ENCODE data around the gene C3orf22.

C3orf22 gene

DNA sequence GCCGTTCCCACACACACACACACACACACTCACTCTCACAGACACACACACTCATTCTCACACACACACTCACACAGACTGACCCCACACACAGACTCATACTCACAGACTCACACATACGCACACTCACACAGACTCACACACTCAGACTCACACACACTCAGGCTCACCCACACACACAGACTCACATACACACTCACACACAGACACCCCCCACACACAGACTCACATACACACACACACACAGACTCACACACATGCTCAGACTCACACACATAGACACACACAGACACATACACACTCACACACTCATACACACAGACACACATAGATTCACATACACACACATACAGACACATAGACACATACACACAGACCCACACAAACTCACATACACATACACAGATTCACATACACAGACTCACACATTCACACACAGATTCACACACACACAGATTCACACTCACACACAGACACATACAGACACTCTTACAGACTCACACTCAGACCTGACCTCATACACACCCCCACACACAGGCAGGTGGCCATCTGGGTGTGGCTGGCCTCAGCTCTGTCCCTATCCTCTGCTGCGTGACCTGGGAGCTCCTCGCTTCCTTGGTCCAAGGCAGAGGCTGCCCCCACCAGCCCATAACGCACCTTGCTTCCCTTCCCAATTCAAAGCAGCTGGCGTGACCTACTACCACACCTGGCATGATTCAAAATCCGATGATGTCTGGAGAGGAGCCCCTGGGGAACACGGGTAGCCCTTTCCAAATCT, 1.9 kb downstream of the C3orf22 start:
- no peak for DNase-seq

GRCh38 chr3:126555795-126556636, 2.7 kb downstream of the C3orf22 start:
- DNase-seq = no peak

GRCh38 chr3:126554560-126555525, 3.9 kb downstream of the C3orf22 start:
- no peak for DNase-seq

GRCh38 chr3:126553284-126554084, 5.2 kb downstream of the C3orf22 start:
- no peak for DNase-seq

DNA sequence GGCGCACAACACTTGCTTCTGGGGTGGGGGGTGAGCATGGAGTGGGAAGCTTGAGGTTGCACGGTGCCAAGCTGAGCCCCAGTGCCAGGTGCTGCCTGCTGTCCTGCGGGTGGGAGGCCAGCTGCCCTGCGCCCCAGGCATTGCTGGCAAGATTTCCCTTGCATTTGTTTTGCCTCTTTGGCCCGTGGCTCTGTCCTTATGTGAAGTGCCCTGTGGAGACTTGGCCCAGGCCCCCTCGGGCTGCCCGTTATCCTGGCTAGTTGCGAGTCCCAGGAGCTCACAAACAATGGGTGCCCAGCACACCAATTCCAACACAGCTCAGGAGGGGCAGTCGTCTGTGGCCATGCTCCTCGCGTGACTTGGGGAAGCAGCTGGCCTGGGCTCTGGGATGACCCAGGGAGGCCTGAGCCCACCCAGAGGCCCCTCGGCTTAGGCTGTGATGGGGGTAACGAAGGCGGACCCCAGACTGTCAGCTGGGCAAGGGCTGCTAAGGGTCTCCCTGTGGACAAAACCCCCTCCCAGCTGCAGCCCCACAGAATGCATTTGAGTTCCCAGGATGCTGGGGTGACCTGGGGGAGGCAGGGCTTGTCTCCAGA, 5.9 kb downstream of the C3orf22 start:
- peak in 1 of 2 experiments; percentile 72 for DNase-seq

GRCh38 chr3:126551839-126552687, 6.7 kb downstream of the C3orf22 start:
- DNase-seq = no peak

GRCh38 chr3:126551121-126551838, 7.5 kb downstream of the C3orf22 start:
- DNase-seq = peak in 1 of 2 experiments; percentile 24

- DNase-seq = no peak
These were observed 8.2 kb downstream of the C3orf22 start for GRCh38 chr3:126550488-126551051.

DNA sequence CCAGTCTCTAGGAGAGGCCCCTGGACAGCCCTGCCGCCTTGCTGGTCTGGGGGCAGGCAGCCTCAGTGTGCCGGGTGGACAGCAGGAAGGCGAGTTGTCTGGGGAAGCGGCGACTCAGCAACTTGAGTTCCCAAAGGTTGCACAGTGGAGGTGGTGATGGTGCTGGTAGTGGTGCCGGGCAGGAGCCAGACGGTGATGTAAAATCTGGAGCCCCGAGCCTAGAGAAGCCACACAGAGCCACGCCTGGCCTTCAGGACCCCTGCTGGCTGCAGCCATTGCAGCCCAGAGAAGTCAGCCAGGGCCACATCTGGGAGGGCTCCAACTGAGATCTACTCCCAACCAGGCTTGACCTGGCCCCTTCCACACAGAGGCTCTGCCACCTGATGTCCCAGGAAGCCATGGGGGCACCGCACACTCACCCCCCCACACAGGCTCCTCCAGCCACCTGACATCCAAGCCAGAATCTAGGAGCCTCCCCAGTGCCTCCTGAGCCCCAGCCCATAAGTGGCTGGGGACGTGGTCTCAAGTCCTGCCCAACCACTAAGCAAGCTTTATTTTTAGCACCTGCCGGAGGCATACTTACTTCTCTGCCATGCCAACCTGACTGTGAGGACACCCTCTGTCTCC, 8.8 kb downstream of the C3orf22 start:
- no peak for DNase-seq

DNA sequence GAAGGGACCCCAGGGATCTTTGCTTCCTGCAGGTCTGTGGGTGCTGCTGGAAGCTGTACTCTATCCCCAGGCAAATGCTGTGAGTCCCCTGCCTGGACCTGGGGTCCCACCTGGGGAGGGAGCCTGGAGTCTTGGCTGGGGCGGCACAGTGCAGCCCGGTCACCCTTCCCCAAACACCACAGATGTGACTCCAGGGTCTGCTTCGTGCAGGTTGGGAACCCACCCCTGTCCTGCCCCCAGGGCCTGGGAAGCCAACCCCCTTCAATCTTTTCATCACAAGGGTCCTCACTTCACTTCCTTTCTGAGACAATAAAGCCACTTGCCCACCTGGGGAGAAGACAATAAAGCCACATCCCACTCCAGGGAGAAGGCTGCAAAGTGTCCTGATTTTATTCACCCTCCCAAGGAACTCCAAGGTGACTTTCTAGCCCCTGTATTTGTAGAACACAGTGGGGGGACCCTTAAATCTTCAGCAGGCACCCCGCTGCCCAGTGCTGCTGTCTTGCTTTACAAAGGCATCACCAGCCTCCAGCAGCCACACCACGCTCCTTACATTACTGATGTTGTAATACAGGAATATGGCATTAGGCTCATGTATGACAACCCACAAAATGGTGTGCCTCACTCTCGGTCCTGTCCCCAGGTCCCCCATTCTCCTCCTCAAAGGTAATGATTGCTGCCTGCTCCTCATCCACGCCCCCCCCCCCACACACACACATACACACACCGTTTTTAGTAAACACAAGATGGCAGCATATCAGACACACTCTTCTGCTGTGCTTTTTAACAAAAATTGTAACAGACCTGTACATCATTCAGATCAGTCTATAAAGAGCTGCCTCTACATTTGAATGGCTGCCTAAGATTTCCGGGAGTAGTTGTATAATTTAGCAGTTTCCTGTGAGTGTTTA, 9.9 kb downstream of the C3orf22 start:
- no peak for DNase-seq

GRCh38 chr3:126547721-126548120, 11.0 kb downstream of the C3orf22 start:
- no peak for DNase-seq

GRCh38 chr3:126546549-126547239, 12.0 kb downstream of the C3orf22 start:
- DNase-seq = no peak

DNA sequence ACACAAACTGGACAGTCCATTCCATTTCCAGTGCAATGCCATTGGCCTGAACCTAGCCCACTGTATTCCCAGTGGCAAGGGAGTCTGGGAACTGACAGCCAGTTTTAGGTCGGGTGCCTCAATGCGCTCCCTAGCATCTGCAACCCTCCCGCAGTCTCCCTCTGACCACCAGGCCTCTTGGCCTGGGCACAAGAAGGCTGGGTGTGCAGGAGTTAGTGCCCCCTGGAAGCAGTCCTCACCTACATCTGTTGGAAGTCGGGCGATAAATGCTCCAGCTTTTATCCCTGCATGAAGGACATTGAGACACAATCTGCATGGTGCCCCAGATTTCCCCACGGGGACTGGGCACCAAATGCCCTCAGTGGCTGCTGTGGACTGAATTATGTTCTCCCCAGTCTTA, 12.7 kb downstream of the C3orf22 start:
- no peak for DNase-seq

GRCh38 chr3:126545544-126545943, 13.2 kb downstream of the C3orf22 start:
- DNase-seq = no peak

- no peak for DNase-seq
These were observed 14.0 kb downstream of the C3orf22 start for GRCh38 chr3:126544596-126545281.

GRCh38 chr3:126543457-126544061, 15.2 kb downstream of the C3orf22 start:
- DNase-seq = no peak
